DMS153 treated with DMSO at 0.1 percent for 48 hours (cell line): Measurements from ENCODE around the gene DNAJC1.
"Not testable (repeated sequence)": the region's sequence is repeated elsewhere in the genome, so short reads cannot be mapped to it uniquely, and the experiment has no call there.

Experiments used
- DNase-seq: peaks from one replicate; lab custom pipeline; 2025; ENCODE audit not compliant: unreplicated experiment; lab: John Stamatoyannopoulos, UW

Gene DNAJC1

GRCh38 chr10:21732067-21732772, 271.3 kb downstream of the DNAJC1 start:
- DNase-seq = no peak

- no peak for DNase-seq
These were observed 274.9 kb downstream of the DNAJC1 start for GRCh38 chr10:21728618-21729017.

- DNase-seq = no peak
These were observed 275.9 kb downstream of the DNAJC1 start for GRCh38 chr10:21727452-21728168.

GRCh38 chr10:21726601-21727225, 276.8 kb downstream of the DNAJC1 start:
- DNase-seq = no peak

- DNase-seq = peak; percentile 81
These were observed 278.7 kb downstream of the DNAJC1 start for GRCh38 chr10:21724687-21725367.

- no peak for DNase-seq
These were observed 279.4 kb downstream of the DNAJC1 start for GRCh38 chr10:21724020-21724589.

- no peak for DNase-seq
These were observed 281.3 kb downstream of the DNAJC1 start for GRCh38 chr10:21722209-21722608.

- DNase-seq = no peak
These were observed 282.4 kb downstream of the DNAJC1 start for GRCh38 chr10:21721000-21721665.

GRCh38 chr10:21720090-21720489, 283.4 kb downstream of the DNAJC1 start:
- DNase-seq = no peak

- DNase-seq = no peak
These were observed 284.0 kb downstream of the DNAJC1 start for GRCh38 chr10:21719502-21719901.

- not testable (repeated sequence) for DNase-seq
These were observed 286.0 kb downstream of the DNAJC1 start for GRCh38 chr10:21717437-21718054.

- DNase-seq = no peak
These were observed 287.9 kb downstream of the DNAJC1 start for GRCh38 chr10:21715531-21716195.

- no peak for DNase-seq
These were observed 290.6 kb downstream of the DNAJC1 start for GRCh38 chr10:21712975-21713374.

GRCh38 chr10:21707498-21707897, 296.0 kb downstream of the DNAJC1 start:
- DNase-seq = no peak
